CD4-positive, alpha-beta T cell treated with Interleukin-17A for 4 hours (primary cell): ENCODE measurements around the gene BIN2.
"Not testable (repeated sequence)": the region's sequence is repeated elsewhere in the genome, so short reads cannot be mapped to it uniquely, and the experiment has no call there.

Experiments used
- DNase-seq: peaks from one replicate; pipeline ENCODE4 v3.0.0-alpha.2; 2020; ENCODE audit warnings: mixed read lengths

Gene BIN2

DNA sequence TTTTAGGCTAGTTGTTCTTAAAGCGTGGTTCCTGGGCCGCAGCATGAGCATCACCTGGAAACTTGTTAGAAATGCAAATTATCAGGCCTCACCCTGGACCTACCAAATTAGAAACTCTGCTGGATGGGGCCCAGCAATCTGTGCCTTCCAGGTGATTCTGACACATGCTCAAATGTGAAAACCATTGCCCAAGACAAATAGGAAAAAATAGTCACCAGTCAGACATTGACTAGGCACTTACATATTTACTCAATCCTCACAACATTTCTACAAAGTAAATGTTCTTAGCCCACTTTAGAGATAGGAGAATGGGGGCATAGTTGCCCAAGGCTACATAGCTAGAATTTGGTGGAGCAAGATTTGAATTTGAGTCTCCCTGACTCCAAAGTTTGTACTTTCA, 19.2 kb upstream of the BIN2 start:
- no peak for DNase-seq

DNA sequence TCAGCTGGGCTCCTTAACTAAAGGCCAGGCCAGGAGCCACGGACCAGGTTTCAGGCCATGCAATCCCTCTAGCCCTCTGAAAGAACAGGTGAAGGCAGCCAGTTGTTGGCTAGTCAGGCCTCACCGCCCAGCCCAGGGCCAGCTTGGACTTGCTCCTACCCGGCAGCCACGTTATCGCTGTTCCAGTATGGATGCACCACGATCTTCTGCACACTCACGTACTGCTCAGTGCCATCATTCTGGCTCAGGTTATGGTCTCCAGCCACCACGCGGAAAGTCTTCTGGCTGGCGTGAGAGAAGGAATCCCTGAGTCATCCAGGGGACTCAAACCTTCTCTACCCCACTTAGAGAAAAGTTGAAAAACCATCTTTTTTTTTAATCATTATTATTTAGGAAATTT, 18.4 kb upstream of the BIN2 start:
- DNase-seq: no peak

DNA sequence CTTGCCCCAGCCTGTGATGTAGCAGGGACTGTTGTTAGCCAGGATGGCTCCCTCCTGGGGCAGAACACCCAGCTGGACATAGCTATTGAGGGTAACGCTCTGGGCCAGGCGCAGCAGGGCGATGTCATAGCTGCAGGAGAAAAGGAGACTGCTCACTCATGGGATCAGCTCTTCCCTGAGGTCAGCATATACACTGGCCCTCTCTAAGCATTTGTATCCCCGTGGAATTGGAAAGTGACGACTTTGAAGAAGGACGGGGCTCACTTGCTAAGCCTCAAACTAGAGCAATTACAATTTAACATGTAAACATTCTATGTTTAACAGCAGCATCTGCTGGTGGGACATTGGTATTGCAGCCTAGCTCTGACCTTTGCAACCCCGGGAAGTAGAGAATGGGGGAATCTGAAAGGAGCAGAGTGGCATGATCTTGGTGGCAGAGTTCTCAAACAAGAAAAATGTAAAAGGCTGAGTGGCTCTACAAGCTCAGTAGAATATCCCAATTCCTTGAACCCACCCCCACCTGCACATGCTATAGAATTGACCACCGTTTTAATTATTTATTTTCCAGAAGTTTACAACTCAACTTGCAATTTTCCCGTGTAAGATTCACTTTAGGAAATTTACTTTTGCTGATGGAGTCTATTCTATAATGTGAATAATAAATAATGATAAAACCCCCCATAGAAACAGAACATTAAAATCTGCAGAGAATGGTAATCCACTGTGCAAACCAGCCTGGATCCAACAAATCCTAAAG, 17.5 kb upstream of the BIN2 start:
- DNase-seq: peak; percentile 79

GRCh38 chr12:51339750-51340149, 15.8 kb upstream of the BIN2 start:
- no peak for DNase-seq

DNA sequence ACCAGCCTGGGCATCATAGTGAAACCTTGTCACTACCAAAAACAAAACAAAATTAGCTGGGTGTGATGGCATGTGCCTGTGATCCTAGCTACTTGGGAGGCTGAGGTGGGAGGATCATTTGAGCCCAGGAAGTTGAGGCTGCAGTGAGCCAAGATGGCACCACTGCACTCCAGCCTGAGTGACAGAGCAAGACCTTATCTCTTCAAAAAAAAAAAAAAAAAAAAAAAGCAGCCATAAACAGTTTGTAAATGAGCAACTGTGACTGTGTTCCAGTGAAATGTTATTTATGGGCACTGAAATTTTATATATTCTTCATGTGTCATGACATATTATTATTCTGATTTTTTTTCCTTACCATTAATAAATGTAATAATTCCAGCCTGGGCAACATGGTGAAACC, 13.4 kb upstream of the BIN2 start:
- DNase-seq: not testable (repeated sequence)

- DNase-seq: no peak
These were observed 12.0 kb upstream of the BIN2 start for GRCh38 chr12:51335931-51336330.

GRCh38 chr12:51334764-51335163, 10.8 kb upstream of the BIN2 start:
- DNase-seq: no peak

DNA sequence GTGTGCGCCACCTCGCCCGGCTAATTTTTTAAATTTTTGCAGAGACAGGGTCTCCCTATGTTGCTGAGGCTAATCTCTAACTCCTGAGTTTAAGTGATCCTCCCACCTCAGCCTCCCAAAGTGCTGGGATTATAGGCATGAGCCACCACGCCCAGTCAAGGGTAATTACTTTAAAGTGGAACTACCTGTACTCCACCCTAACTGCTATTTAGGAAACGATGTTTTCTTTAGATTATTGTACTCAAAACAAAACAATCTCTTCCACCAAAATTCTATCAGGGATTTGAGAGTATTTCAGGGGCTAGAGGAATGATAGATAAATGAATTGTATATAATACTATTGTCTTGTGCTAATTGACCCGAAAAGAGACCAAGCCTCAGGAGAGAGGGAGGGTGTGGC, 9.6 kb upstream of the BIN2 start:
- no peak for DNase-seq

DNA sequence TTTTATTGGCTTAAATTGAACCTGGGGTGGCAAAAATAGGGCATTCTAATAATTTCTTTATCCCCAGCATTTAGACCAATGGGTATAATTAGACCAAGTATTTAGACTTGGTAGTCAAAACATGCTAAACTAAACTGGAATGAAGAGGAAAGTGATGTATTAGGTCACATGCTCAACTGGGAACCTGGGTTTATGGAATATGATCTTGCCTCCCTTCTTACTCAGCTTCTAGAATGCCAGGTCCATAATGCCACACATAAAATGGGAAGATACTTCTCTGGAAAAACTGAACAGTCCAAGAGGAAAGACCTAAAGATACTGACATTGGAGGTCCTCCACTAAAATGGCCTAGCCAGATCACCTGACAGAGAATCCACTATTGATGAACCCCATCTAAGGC, 6.2 kb upstream of the BIN2 start:
- no peak for DNase-seq

- DNase-seq: peak; percentile 44
These were observed 5.8 kb upstream of the BIN2 start for GRCh38 chr12:51329742-51330141.

- DNase-seq: peak; percentile 18
These were observed 4.6 kb upstream of the BIN2 start for GRCh38 chr12:51328587-51328986.

DNA sequence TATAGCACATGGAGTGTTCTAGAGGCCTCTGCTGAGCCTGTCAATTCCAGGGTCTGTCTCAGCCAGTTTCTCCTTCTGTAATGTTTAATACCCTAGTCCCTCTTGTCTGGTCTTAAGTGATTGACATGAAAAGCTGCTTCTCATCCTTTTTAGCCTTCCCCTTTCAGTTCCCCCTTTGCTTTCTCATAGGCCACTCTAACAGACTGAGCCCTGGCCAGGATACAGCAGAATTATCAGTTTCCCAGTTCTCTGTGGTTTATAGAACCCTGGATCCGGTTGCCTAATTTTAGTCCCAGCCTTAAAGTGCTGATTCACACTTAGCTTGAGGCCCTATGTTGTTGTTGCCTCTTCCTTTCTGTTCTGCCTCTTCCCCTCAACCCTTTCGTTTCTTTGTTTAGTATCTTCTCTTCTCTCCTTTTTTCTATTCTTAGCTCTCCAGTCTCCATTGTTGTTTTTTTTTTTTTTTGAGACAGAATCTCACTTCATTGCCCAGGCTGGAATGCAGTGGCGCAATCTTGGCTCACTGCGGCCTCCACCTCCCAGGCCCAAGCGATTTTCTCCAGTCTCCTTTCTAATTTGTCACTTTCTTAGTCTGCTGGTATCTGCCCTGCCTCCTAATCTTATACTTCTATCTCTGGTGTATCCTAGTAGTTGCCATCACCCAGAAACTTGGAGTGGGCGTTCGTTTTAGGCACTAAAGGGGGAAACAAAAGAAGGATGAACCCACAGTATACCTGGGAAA, 2.9 kb upstream of the BIN2 start:
- peak; percentile 23 for DNase-seq

DNA sequence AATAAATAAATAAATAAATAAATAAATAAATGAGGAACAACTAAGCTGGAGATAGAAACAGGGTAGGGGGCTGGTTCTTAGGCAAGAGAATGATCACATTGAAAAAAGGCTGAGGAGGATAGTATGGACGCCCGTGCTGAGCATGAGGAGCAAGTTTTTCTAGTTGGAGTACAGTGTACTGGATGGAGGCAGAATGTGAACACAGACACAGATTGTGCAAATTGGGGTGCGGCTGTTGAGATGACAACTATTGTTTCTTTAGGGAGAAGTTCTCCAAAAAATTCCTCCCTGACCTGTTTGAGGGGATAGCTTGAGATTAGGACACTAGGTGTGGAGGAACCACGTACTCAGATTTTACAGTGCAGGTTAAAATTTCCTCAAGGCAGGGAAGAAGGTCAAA, 979 bp upstream of the BIN2 start:
- DNase-seq: no peak

- DNase-seq: peak; percentile 69
These were observed 535 bp downstream of the BIN2 start for GRCh38 chr12:51323317-51323960.

DNA sequence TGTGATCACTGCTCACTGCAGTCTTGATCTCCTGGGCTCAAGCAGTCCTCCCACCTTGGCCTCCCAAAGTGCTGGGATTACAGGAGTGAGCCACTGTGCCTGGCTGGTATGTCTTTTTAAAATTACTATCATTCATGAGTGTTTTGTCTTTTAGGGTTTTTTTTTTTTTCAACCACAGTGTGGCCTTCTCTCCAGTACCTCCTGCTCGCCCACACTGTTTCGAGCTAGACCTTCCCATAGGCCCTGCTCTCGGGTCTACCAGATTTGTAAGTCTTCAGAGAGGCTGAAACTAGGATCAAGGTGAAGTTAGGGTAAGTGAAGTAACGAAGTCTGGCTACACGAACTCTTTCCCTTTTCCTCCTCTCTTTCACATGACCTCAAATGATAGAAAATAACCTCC, 1.5 kb downstream of the BIN2 start:
- DNase-seq: peak; percentile 30

DNA sequence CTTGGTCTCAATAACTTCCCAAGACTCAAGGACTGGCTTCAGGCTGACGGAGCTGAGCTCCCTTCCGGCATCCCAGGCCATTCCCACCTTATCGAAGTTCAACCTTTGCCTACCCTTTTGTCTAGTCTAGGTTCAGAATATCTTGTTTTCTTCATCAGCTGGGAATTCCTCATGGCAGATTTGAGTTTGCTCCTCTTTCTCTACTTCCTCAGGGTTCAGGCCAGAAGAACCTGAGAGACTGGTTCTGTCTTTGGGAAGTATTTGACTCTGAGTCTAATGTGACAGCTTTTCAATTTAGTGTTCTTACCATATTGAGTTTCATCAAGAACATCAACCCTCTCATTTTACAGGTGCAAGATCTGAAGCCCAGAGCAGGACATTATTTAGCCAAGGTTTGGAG, 2.1 kb downstream of the BIN2 start:
- DNase-seq: no peak

- DNase-seq: peak; percentile 46
These were observed 3.2 kb downstream of the BIN2 start for GRCh38 chr12:51320695-51321320.

GRCh38 chr12:51320311-51320694, 3.7 kb downstream of the BIN2 start:
- no peak for DNase-seq

- peak; percentile 74 for DNase-seq
These were observed 5.0 kb downstream of the BIN2 start for GRCh38 chr12:51318846-51319599.

GRCh38 chr12:51318057-51318806, 5.7 kb downstream of the BIN2 start:
- DNase-seq: peak; percentile 52

DNA sequence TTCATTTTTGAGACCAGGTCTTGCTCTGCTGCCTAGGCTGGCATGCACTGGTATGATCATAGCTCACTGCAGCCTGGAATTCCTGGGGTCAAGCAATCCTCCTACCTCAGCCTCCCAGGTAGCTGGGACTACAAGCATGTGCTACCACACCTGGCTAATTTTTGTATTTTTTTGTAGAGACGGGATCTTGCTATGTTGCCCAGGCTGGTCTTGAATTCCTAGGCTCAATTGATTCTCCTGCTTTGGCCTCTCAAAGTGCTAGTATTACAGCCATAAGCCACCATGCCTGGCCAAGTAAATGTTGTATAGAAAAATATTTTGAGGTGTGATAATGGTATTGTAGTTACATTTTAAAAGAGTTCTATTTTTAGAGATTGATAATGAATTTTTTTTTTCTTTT, 12.6 kb downstream of the BIN2 start:
- DNase-seq: no peak
